Measurements from ENCODE around the gene APOL4. TPM values are rescaled to one million over a fixed set of nuclear protein-coding genes. Genes with fewer than 3 reads are reported as not detected.

Gene APOL4
- total and polyA plus RNA-seq, 2 donors (not counting 1 experiment from before 2014, with no cell fraction given): 0.03 TPM; not detected in 1

DNA sequence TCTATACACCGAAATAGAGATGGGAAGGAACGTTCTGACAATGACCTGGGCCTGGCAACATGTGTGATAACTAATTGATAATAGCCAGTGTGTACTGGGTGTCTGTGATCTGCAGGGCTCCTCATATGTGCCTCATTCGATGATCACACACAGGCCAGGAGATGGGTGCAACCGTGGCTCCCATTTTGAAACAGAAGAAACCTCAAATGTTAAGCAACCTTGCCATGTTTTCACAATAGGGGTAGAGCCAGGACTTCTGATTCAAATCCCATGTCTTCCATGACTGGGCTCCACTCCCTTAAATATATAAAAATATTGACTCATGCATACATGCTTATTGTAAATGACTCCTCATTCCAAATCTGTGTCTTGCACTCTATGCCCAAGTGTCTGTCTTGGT lies 52.2 kb downstream of the APOL4 start:
- H4K20me1 ChIP-seq (ENCODE audit: control insufficient read depth, insufficient read depth, low read length, poor library complexity, severe bottlenecking): peaks cover 14% of the 10 kb centered on the region
- H3K9ac ChIP-seq (ENCODE audit: low read length): no peak overlapping the region
- H3K4me3 ChIP-seq (ENCODE audit: control extremely low read depth in 1 of 5, extremely low read depth in 1 of 5, insufficient read depth in 1 of 5, low read depth in 2 of 5, low read length in 4 of 5): no peak overlapping the region
- no peak overlapping the region for H3K4me3 Mint-ChIP-seq
- H3K4me1 Mint-ChIP-seq: peaks cover 15% of the 10 kb centered on the region
- no peaks in the 10 kb centered on the region for H3K4me1 ChIP-seq (ENCODE audit: control insufficient read depth in 2 of 2, insufficient read depth in 2 of 2, low read length in 2 of 2)
- peaks cover 5% of the 10 kb centered on the region for H3K9me3 Mint-ChIP-seq (ENCODE audit: insufficient read depth)
- H3K4me2 ChIP-seq (replicated peaks; ENCODE audit: low read depth, low read length, poor library complexity, severe bottlenecking): no peak overlapping the region
- intact Hi-C loops (cut with micrococcal nuclease): loop anchor here (5.0 kb wide), 1 partner anchor 73 kb away; no protein-coding TSS in a partner anchor
- no peaks in the 10 kb centered on the region for H3K27me3 ChIP-seq (replicated peaks in 1 of 4; ENCODE audit: control extremely low read depth in 1 of 4, control insufficient read depth in 3 of 4, insufficient read depth in 4 of 4, low read length in 3 of 4)
- no peak overlapping the region for H2AFZ ChIP-seq (ENCODE audit: insufficient read depth, low read depth, low read length, poor library complexity, severe bottlenecking)
- no peaks in the 10 kb centered on the region for H3K9me3 ChIP-seq (ENCODE audit: control extremely low read depth in 1 of 3, control insufficient read depth in 2 of 3, insufficient read depth in 1 of 3, low read length in 2 of 3)
- ChIA-PET CTCF (interaction anchor here (9.7 kb wide), 1 partner anchor 30 kb away, joined by 174 read pairs; no protein-coding TSS in a partner anchor), POLR2A (no interaction called here)
- no peak overlapping the region for H3K27ac ChIP-seq (ENCODE audit: low read length in 2 of 2)
- no peak for TF ChIP-seq EZH2 (IDR thresholded peaks at IDR 0.05; ENCODE audit: borderline replicate concordance, insufficient read depth, low read depth, low read length, poor library complexity, severe bottlenecking)
- TF ChIP-seq, protein P1, sequence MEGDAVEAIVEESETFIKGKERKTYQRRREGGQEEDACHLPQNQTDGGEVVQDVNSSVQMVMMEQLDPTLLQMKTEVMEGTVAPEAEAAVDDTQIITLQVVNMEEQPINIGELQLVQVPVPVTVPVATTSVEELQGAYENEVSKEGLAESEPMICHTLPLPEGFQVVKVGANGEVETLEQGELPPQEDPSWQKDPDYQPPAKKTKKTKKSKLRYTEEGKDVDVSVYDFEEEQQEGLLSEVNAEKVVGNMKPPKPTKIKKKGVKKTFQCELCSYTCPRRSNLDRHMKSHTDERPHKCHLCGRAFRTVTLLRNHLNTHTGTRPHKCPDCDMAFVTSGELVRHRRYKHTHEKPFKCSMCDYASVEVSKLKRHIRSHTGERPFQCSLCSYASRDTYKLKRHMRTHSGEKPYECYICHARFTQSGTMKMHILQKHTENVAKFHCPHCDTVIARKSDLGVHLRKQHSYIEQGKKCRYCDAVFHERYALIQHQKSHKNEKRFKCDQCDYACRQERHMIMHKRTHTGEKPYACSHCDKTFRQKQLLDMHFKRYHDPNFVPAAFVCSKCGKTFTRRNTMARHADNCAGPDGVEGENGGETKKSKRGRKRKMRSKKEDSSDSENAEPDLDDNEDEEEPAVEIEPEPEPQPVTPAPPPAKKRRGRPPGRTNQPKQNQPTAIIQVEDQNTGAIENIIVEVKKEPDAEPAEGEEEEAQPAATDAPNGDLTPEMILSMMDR (IDR thresholded peaks at IDR 0.05): no peak
- H3K27ac Mint-ChIP-seq: no peak overlapping the region
- DNase-seq: no peak
- peaks cover 38% of the 10 kb centered on the region for H3K79me2 ChIP-seq (ENCODE audit: control insufficient read depth, insufficient read depth, low read length)
- no peaks in the 10 kb centered on the region for H3K27me3 Mint-ChIP-seq
- peaks cover 0 to 53% of the 10 kb centered on the region in 2 experiments for H3K36me3 ChIP-seq (replicated peaks in 1 of 2; ENCODE audit: control extremely low read depth in 1 of 2, control insufficient read depth in 1 of 2, extremely low read depth in 1 of 2, insufficient read depth in 2 of 2, low read length in 1 of 2)
- 95% methylated on average over 4 of the region's 4 CpGs for WGBS (ENCODE audit: insufficient coverage)
- ATAC-seq (ENCODE audit: low read depth): no peak

DNA sequence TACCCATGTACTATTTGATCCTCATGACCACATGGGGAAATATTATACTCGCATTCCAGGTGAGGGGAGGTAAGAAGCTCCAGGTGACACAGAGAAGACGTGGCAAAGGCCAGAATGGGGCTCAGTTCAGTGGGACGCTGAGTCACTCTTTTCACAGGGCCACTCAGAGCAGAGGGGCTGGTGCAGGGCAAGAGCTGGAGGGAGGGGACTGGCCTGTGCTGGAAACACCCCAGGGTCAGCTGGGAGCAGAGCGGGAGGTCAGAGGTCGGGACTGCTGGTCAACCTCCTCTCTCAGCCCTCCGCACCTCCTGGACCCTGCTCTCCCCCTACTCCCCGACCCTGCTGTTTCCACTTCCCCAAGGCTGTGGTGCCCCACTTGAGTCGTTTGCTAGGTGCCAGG lies 53.2 kb downstream of the APOL4 start:
- intact Hi-C loops (cut with micrococcal nuclease): loop anchor here (5.0 kb wide), 1 partner anchor 74 kb away; no protein-coding TSS in a partner anchor
- TF ChIP-seq, protein P1 (IDR thresholded peaks at IDR 0.05): no peak
- TF ChIP-seq EZH2 (IDR thresholded peaks at IDR 0.05; ENCODE audit: borderline replicate concordance, insufficient read depth, low read depth, low read length, poor library complexity, severe bottlenecking): no peak
- H3K36me3 ChIP-seq (replicated peaks in 1 of 2; ENCODE audit: control extremely low read depth in 1 of 2, control insufficient read depth in 1 of 2, extremely low read depth in 1 of 2, insufficient read depth in 2 of 2, low read length in 1 of 2): peaks cover 0 to 55% of the 10 kb centered on the region in 2 experiments
- 79% methylated on average over 7 of the region's 8 CpGs for WGBS (ENCODE audit: insufficient coverage)
- ChIA-PET CTCF (interaction anchor here (1.1 to 9.7 kb wide), 2 partner anchors 14 to 31 kb away, joined by 3 to 174 read pairs; no protein-coding TSS in a partner anchor), POLR2A (no interaction called here)
- ATAC-seq (ENCODE audit: low read depth): no peak
- no peak overlapping the region for H3K4me3 Mint-ChIP-seq
- H3K27me3 ChIP-seq (replicated peaks in 1 of 4; ENCODE audit: control extremely low read depth in 1 of 4, control insufficient read depth in 3 of 4, insufficient read depth in 4 of 4, low read length in 3 of 4): no peaks in the 10 kb centered on the region
- H3K4me1 Mint-ChIP-seq: peaks cover 9% of the 10 kb centered on the region
- no peaks in the 10 kb centered on the region for H3K27me3 Mint-ChIP-seq
- H3K9ac ChIP-seq (ENCODE audit: low read length): no peak overlapping the region
- peak overlapping the region; percentile 37 for H3K27ac Mint-ChIP-seq
- peaks cover 5% of the 10 kb centered on the region for H3K9me3 Mint-ChIP-seq (ENCODE audit: insufficient read depth)
- H3K4me1 ChIP-seq (ENCODE audit: control insufficient read depth in 2 of 2, insufficient read depth in 2 of 2, low read length in 2 of 2): no peaks in the 10 kb centered on the region
- H2AFZ ChIP-seq (ENCODE audit: insufficient read depth, low read depth, low read length, poor library complexity, severe bottlenecking): no peak overlapping the region
- DNase-seq: no peak
- H3K27ac ChIP-seq (ENCODE audit: low read length in 2 of 2): peak overlapping the region in 1 of 2 donors; percentile 31
- no peaks in the 10 kb centered on the region for H3K9me3 ChIP-seq (ENCODE audit: control extremely low read depth in 1 of 3, control insufficient read depth in 2 of 3, insufficient read depth in 1 of 3, low read length in 2 of 3)
- H3K79me2 ChIP-seq (ENCODE audit: control insufficient read depth, insufficient read depth, low read length): peaks cover 27% of the 10 kb centered on the region
- H4K20me1 ChIP-seq (ENCODE audit: control insufficient read depth, insufficient read depth, low read length, poor library complexity, severe bottlenecking): peaks cover 14% of the 10 kb centered on the region
- no peak overlapping the region for H3K4me2 ChIP-seq (replicated peaks; ENCODE audit: low read depth, low read length, poor library complexity, severe bottlenecking)
- H3K4me3 ChIP-seq (ENCODE audit: control extremely low read depth in 1 of 5, extremely low read depth in 1 of 5, insufficient read depth in 1 of 5, low read depth in 2 of 5, low read length in 4 of 5): no peak overlapping the region
